Endodermal cell (in vitro differentiated cells): ENCODE measurements around the gene IL20RA. TPM values are rescaled to one million over a fixed set of nuclear protein-coding genes. Genes with fewer than 3 reads are reported as not detected.

Experiments used
- DNase-seq: peaks from one replicate; pipeline ENCODE4 v3.0.0-alpha.2; 2017
- H3K27ac ChIP-seq: 2 replicates; pipeline ENCODE4 v1.5.1; 2013; ENCODE audit warnings: mild to moderate bottlenecking, low read depth, low read length, moderate library complexity
- H3K27me3 ChIP-seq: 2 replicates; pipeline ENCODE4 v1.6.1; 2013; ENCODE audit warnings: mild to moderate bottlenecking, low read length, moderate library complexity; ENCODE audit not compliant: insufficient read depth, control insufficient read depth, poor library complexity, severe bottlenecking
- H3K36me3 ChIP-seq: 2 replicates; pipeline ENCODE4 v1.7.0; 2013; ENCODE audit warnings: mild to moderate bottlenecking, low read length, moderate library complexity; ENCODE audit not compliant: control insufficient read depth, insufficient read depth
- H3K4me1 ChIP-seq: one replicate; pipeline ENCODE4 v1.7.0; 2013; ENCODE audit warnings: low read length; ENCODE audit not compliant: control insufficient read depth, insufficient read depth
- H3K4me3 ChIP-seq: 2 replicates; pipeline ENCODE4 v1.5.1; 2013; ENCODE audit warnings: mild to moderate bottlenecking, low read length, moderate library complexity
- H3K9ac ChIP-seq: 2 replicates; pipeline ENCODE4 v1.6.1; 2013; ENCODE audit warnings: mild to moderate bottlenecking, low read length, moderate library complexity; ENCODE audit not compliant: poor library complexity, severe bottlenecking; ENCODE audit errors: extremely low read depth
- H3K9me3 ChIP-seq: 2 replicates; pipeline ENCODE4 v1.6.1; 2013; ENCODE audit warnings: mild to moderate bottlenecking, low read length, moderate library complexity; ENCODE audit not compliant: control insufficient read depth
- H3K27ac Mint-ChIP-seq: 2 replicates; pipeline ENCODE4 v1.8.0; 2020; ENCODE audit warnings: mixed read lengths
- H3K27me3 Mint-ChIP-seq: 2 replicates; pipeline ENCODE4 v1.8.0; 2021; ENCODE audit warnings: mild to moderate bottlenecking, mixed read lengths; ENCODE audit not compliant: insufficient read depth
- H3K36me3 Mint-ChIP-seq: 2 replicates; pipeline ENCODE4 v1.8.0; 2020; ENCODE audit warnings: low read depth, mixed read lengths
- H3K4me1 Mint-ChIP-seq: 2 replicates; pipeline ENCODE4 v1.8.0; 2020; ENCODE audit warnings: mixed read lengths
- H3K4me3 Mint-ChIP-seq: 2 replicates; pipeline ENCODE4 v1.8.0; 2020; ENCODE audit warnings: mild to moderate bottlenecking, moderate library complexity, mixed read lengths
- H3K9me3 Mint-ChIP-seq: 2 replicates; pipeline ENCODE4 v1.8.0; 2020; ENCODE audit warnings: mild to moderate bottlenecking, mixed read lengths
- CTCF ChIP-seq: fragments of 200-600 bp; sonication (generic); conservative IDR thresholded peaks from 2 replicates; pipeline ENCODE4 v1.5.0; 2021; ENCODE audit warnings: antibody characterized with exemption, mild to moderate bottlenecking
- WGBS, 2 experiments: methylation state at CpG; one replicate each; pipeline versions ENCODE4 v1.1.5 to v1.1.7; 2013; ENCODE audit warnings: missing lambda C conversion rate in 2 of 2, mixed read lengths in 1 of 2; ENCODE audit not compliant: insufficient coverage in 1 of 2, insufficient read length in 1 of 2; 5-methylcytosine and 5-hydroxymethylcytosine counted together
- total RNA-seq, 2 donors: library from RNA; stranded (reverse); fragmentation: NEBNext Ultra II Directional in 1 of 2; extraction: Animal tissue kit (Norgen Biotek cat#: 25700) in 1 of 2; gene quantifications; 2 replicates in 1 of 2; 3 replicates in 1 of 2; pipeline ENCODE4 v1.2.1, GENCODE V29; 2021

Gene IL20RA
- total RNA-seq, 2 donors from 2014 or later: 0.13 to 0.57 TPM

- H3K27me3 ChIP-seq: no peaks in the 10 kb centered on the region
These were observed 55.1 kb downstream of the IL20RA start for GRCh38 chr6:136989571-136990241.

GRCh38 chr6:136987526-136987925 lies 57.2 kb downstream of the IL20RA start:
- Histone ChIP-seq H3K9ac (no peak overlapping the region), H3K27me3 (no peaks in the 10 kb centered on the region), H3K4me1 (peaks cover 2% of the 10 kb centered on the region), H3K4me3 (no peak overlapping the region), H3K36me3 (no peaks in the 10 kb centered on the region), H3K9me3 (no peaks in the 10 kb centered on the region), H3K27ac (no peak overlapping the region)
- Mint-ChIP-seq H3K4me1 (peaks cover 31% of the 10 kb centered on the region), H3K36me3 (no peaks in the 10 kb centered on the region), H3K9me3 (no peaks in the 10 kb centered on the region), H3K27me3 (peaks cover 2% of the 10 kb centered on the region), H3K4me3 (no peak overlapping the region), H3K27ac (no peak overlapping the region)
- no peak for TF ChIP-seq CTCF
- DNase-seq: no peak
- 87 to 90% methylated on average over 4 of the region's 4 CpGs for WGBS, 2 experiments

More at GRCh38 chr6:136989571-136990241, 55.1 kb downstream of the IL20RA start:
- Histone ChIP-seq H3K27ac (no peak overlapping the region), H3K4me1 (peaks cover 4% of the 10 kb centered on the region), H3K9me3 (no peaks in the 10 kb centered on the region), H3K36me3 (no peaks in the 10 kb centered on the region), H3K9ac (peak overlapping the region; percentile 49), H3K4me3 (peak overlapping the region; percentile 87)
- peak; percentile 87 for DNase-seq
- no peaks in the 10 kb centered on the region for H3K9me3 Mint-ChIP-seq
- H3K36me3 Mint-ChIP-seq: no peaks in the 10 kb centered on the region
- no peak for TF ChIP-seq CTCF
- peak overlapping the region; percentile 70 for H3K27ac Mint-ChIP-seq
- peaks cover 38% of the 10 kb centered on the region for H3K4me1 Mint-ChIP-seq
- peaks cover 2% of the 10 kb centered on the region for H3K27me3 Mint-ChIP-seq
- 3% methylated on average over 33 to 40 of the region's 40 CpGs for WGBS, 2 experiments
- H3K4me3 Mint-ChIP-seq: peak overlapping the region; percentile 76

- Mint-ChIP-seq H3K27ac (no peak overlapping the region), H3K4me3 (no peak overlapping the region), H3K36me3 (no peaks in the 10 kb centered on the region), H3K27me3 (peaks cover 2% of the 10 kb centered on the region), H3K4me1 (peaks cover 20% of the 10 kb centered on the region), H3K9me3 (no peaks in the 10 kb centered on the region)
- Histone ChIP-seq H3K9ac (no peak overlapping the region), H3K9me3 (no peaks in the 10 kb centered on the region), H3K36me3 (no peaks in the 10 kb centered on the region), H3K27me3 (no peaks in the 10 kb centered on the region), H3K4me1 (peaks cover 2% of the 10 kb centered on the region), H3K4me3 (no peak overlapping the region), H3K27ac (no peak overlapping the region)
- DNase-seq: no peak
- 96 to 100% methylated on average over 1 to 5 of the region's 5 CpGs for WGBS, 2 experiments
- no peak for TF ChIP-seq CTCF
These were observed 59.3 kb downstream of the IL20RA start for GRCh38 chr6:136985502-136985901.
